Esophagus squamous epithelium (tissue), 4 donors: ENCODE measurements around the gene RARG.

Source experiments
- CTCF ChIP-seq, 6 experiments: fragments of 450-650 bp in 4 of 6; fragments of 200-600 bp in 2 of 6; sonication (generic) in 2 of 6; IDR thresholded peaks; one replicate each; pipeline ENCODE4 v1.5.1; 2016 to 2019; ENCODE audit warnings: antibody characterized with exemption in 6 of 6, mild to moderate bottlenecking in 4 of 6, moderate library complexity in 4 of 6
- POLR2A ChIP-seq, 4 donors: fragments of 450-650 bp; IDR thresholded peaks; one replicate each; pipeline ENCODE4 v1.6.1; 2017; ENCODE audit warnings: antibody characterized with exemption in 4 of 4, mild to moderate bottlenecking in 4 of 4, moderate library complexity in 3 of 4

DNA sequence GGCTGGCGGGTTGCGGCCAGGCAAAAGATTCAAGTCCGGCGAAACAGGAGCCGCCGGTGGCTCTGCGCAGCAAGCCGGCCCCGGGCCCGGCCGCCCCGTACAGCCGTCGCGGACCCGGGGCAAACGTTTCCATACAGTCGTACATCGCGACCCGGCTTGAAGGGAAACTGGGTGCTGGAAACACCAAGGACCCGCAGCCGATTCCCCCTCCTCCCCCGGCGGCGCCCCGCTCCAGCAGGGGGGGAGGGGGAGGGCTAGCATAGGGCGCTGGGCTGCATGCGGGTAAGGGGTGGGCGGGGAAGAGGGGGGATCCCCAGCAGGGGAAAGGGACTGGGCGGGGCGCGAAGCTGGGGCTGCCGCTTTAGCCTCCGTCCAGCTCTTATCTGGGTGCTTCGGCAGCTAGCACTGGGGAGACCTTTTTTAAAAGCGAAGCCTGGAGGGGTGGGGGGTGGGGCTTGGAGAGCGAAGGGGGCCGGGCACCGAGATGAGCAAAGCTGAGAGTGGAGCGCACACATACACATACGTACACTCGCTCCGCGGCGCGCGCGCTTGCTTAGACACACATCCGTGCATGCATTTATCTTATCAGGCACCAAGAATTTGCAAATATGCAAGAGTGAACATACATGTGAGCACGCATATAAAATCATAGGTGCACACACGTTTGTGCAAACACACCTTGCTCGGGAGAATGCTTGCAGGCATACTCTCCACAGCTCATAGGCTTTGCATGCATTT is 11.9 kb downstream of the RARG start:
- no peak for TF ChIP-seq CTCF (IDR thresholded peaks at IDR 0.05)
- TF ChIP-seq POLR2A (IDR thresholded peaks at IDR 0.05): no peak
